Mammary epithelial cell (primary cell): ENCODE results near the gene CARHSP1.

Experiments
- CTCF ChIP-seq, 2 donors: IDR thresholded peaks in 1 of 2; conservative IDR thresholded peaks in 1 of 2; 2 replicates each; pipeline ENCODE4 v1.5.1; 2011 to 2012; ENCODE audit warnings: inconsistent platforms in 2 of 2, low read length in 2 of 2, mild to moderate bottlenecking in 2 of 2, control low read depth in 1 of 2, low read depth in 1 of 2; ENCODE audit not compliant: insufficient read depth in 1 of 2; ENCODE audit errors: extremely low read depth in 1 of 2
- EZH2 ChIP-seq: IDR thresholded peaks from 2 replicates; pipeline ENCODE4 v1.6.1; 2012; ENCODE audit warnings: low read length, inconsistent platforms, borderline replicate concordance

- TF ChIP-seq CTCF (conservative IDR thresholded peaks at IDR 0.05 in 1 of 2, IDR thresholded peaks at IDR 0.05 in 1 of 2; ENCODE audit: extremely low read depth in 1 of 2, insufficient read depth in 1 of 2, low read depth in 1 of 2, low read length in 2 of 2) (no peak), EZH2 (no peak)
Observed at GRCh38 chr16:8886593-8887430, 18.0 kb upstream of the CARHSP1 start.
